Measurements from ENCODE around the gene VPS13C. TPM values are rescaled to one million over a fixed set of nuclear protein-coding genes. Genes with fewer than 3 reads are reported as not detected.
"Not testable (repeated sequence)": the region's sequence is repeated elsewhere in the genome, so short reads cannot be mapped to it uniquely, and the experiment has no call there.

Gene VPS13C
- total RNA-seq, 1 experiment from 2014 or later, result 11.6 TPM

DNA sequence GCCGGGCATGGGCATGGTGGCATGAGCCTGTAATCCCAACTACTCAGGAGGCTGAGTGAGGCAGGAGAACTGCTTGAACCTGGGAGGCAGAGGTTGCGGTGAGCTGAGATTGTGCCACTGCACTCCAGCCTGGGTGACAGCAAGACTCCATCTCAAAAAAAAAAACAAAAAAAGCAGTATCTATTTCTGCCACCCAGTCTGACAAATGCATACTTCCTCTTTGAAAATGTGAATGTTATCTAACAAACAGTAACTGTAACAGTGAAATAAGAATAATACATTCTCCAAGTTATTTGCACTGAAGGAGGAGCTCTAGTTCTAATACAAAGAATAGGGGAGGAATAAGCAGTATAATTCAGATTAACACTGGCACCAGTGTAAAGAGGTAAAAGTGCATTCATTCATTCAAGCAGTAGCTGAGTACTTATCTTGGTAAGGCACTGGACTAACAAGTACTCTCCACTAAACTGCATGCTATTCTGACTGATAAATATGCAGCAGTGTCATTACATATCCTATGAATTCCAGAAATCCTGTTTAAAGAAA, 12.9 kb downstream of the VPS13C start:
- DNase-seq (ENCODE audit: low read depth), result no peak

DNA sequence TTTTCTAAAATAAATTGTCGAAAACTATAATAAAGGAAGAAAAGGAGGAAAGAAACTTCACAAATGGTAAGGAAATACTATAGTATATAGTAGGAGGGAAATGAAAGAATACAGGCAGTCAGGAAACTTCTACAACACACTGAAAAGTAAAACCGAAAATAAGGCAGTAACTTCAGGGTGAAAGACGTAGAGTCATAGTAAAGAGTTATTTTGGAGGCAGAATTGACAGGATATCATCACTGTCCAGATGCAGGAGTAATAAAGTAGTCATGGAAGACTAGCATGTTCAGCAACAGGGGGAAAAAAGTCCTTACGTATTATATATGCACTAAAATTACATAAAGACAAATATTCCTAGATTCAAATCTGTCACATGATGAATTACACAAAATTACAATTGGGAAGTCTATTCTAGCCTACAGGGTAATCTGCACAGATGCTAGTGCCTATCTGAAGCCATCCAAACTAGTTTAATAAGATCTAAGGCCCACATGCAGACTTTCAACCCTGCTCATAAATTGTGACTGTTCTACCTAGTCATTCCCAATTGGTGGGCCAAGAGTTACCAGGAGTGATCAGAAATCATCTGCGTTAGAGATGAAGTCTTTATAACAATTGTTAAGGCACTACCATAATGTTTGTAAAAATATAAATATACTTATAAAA, 14.0 kb downstream of the VPS13C start:
- no peak for DNase-seq (ENCODE audit: low read depth)

- DNase-seq (ENCODE audit: low read depth), result peak; percentile 11
Measured at GRCh38 chr15:62035256-62035924, 24.9 kb downstream of the VPS13C start.

DNA sequence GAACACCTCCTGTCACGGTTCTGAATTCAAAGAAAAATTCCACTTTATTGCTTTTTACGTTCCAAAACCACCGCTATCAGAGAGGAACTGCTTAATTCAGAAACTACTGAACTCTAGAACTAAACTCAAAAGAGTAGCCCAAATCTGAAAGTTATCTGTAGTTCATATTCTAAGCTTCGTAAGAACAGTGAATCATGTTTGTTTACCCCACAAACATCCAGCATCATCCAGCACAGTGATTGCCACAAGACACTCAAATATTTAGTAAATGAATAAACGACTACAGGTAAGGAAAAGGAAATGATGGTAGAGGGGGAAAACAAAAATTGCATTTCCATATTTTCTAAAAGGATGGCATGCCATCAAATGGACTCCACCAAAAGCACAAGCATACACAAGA, 32.3 kb downstream of the VPS13C start:
- no peak for DNase-seq (ENCODE audit: low read depth)

DNA sequence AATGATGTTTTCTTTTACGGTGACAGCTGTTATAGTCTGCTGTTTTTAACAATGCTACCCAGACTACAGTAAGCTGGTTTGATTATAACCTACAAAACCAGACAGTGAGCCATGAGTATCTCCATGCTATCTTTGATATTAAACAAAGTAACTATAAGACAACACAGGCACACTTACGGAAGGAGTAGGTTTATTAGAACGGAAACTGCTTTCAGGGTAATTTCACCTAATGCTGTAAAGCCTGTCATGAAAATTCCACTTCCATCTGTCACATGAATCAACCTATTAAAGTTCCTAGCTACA, 33.0 kb downstream of the VPS13C start:
- no peak for DNase-seq (ENCODE audit: low read depth)

- no peak for DNase-seq (ENCODE audit: low read depth)
Measured at GRCh38 chr15:62026487-62027262, 33.6 kb downstream of the VPS13C start.

DNA sequence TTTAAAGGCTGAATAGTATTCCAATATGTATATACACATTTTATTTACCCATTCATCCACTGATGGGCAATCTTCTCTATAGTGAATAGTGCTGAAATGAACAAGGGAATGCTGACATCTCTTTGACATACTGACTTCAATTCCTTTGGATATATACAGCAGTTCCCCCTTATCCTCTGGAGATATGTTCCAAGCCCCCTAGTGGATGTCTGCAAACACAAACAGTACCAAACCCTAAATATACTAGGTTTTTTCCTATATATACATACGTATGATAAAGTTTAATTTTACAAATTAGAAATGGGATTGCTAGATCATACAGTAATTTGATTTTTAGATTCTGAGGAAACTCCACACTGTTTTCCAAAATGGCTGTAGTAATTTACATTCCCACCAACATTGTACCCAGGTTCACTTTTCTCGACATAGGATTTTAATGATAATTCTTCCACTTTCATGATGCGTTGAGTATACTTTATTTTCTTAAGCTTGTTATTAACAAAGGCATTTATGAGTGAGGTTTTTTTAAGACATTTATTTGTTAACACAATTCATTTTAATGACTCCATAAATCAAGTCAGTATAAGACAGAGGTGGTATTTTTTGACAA, 38.2 kb downstream of the VPS13C start:
- no peak for DNase-seq (ENCODE audit: low read depth)

GRCh38 chr15:62020576-62021160, 39.6 kb downstream of the VPS13C start:
- DNase-seq (ENCODE audit: low read depth), result no peak

- DNase-seq (ENCODE audit: low read depth), result not testable (repeated sequence)
Measured at GRCh38 chr15:62005354-62005753, 54.9 kb downstream of the VPS13C start.

GRCh38 chr15:61997786-61998185, 62.5 kb downstream of the VPS13C start:
- DNase-seq (ENCODE audit: low read depth), result no peak

DNA sequence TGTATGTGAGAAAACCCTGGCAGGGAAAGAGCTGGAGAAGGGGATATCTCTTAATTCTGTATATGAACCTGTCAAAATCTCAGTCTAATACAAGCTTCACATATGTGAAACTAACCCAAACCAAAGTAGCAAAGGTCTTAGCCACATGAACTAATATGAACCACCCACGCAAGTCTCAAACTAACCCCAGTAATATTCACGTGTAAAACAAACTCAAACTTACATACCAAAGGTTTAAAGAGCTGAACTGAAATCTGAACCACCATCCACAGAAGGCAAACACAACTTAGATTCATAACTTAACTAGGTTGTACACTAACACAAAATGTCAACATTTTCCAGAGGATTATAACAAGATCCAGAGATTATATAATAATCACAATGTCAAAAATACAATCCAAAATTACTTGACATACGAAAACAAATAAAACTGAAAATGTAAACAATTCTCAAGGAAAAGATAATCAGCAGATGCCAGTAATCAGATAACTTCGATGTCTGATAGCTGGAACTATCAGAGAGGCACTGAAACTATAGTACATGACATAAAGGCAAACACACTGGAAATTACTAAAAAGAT, 64.1 kb downstream of the VPS13C start:
- no peak for DNase-seq (ENCODE audit: low read depth)

DNA sequence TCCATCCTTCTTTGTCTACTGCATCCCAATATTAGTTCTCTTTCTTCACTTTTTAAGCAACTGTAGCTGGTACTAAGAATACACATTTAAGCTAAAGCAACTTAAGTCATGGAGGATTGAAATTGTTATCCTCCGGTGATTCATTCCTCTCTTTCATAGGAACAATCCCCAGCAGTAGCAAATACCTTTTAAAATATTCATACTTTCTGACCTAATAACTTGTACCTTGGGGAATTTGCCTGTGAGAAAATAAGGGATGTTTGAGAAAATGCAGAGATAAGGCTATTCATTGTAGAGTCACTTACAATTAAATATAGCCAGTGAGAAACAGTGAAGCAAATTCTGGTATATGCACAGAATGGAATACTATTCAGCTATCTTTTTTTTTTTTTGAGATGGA, 66.0 kb downstream of the VPS13C start:
- no peak for DNase-seq (ENCODE audit: low read depth)

DNA sequence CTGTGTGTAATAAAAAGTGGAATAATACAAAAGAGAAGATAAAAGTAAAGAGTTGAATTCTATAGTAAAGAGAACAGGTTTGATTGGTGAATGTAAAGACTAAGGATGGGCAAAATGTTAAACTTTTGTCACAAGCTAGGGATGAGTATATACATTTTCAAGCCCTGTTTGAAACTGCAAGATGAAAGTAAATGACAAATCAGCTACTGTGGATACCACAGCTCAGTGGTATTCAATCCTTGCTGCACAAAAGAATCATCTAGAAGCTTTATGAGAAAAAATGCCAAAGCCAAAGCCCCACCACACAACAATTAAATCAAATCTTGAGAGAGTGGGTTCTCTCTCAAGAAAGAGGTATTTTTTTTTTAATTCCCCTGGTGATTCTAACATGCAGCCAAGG, 67.7 kb downstream of the VPS13C start:
- no peak for DNase-seq (ENCODE audit: low read depth)

- DNase-seq (ENCODE audit: low read depth), result no peak
Measured at GRCh38 chr15:61989667-61990066, 70.6 kb downstream of the VPS13C start.

DNA sequence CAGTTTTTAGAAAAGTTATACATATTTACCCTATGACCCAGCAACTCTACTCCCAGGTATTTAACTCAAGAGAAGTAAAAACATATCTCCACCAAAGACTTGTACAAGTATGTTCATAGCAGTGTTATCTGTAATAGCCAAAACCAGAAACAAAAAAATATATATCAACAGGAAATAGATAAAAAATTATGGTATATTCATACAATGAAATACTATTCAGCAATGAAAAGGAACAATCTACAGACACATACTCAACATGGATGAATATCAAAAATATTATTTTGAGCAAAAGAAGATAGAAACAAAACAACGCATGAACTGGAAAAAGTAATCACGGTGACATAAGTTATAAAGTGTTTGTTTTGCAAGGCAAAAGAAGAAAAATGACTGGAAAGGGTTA, 72.4 kb downstream of the VPS13C start:
- no peak for DNase-seq (ENCODE audit: low read depth)

DNA sequence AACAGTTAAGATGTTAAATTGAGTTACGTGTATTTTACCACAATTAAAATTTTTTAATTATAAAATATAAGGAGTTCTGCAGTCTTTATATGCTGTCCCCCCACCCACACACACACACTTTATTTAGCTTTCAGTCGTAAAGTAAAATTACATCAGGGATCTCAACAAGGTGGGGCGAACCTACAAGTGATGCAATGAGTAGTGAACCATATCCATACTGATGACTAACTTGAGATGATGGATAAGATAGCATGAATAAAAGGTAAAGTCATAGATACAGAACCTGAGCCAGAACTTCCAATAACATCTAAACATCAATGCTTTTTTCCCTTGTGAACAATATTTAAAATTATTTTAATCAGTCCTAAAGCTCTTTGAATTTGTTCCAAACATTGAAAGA, 77.2 kb downstream of the VPS13C start:
- DNase-seq (ENCODE audit: low read depth), result no peak

GRCh38 chr15:61978225-61978624, 82.0 kb downstream of the VPS13C start:
- no peak for DNase-seq (ENCODE audit: low read depth)

DNA sequence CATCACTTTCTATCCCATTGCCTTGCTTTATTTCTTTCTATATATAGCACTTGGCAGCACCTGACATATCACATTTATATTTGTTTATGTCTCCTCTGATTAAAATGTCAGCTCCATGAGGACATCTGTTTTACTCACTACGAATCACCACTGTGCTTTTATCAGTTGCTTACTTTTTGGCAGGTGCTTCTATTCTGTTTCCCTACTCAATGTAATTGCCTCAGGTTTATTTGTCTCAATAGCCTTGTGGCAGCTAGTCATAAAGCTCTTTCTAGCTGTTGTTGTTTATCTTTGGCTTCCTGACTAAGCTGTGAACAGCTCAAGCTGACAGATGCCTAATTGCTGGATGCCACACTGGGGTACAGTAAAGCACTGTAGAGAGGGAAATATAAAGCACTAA, 85.5 kb downstream of the VPS13C start:
- no peak for DNase-seq (ENCODE audit: low read depth)

GRCh38 chr15:61974118-61974517, 86.1 kb downstream of the VPS13C start:
- DNase-seq (ENCODE audit: low read depth), result no peak

- no peak for DNase-seq (ENCODE audit: low read depth)
Measured at GRCh38 chr15:61951949-61952348, 108.3 kb downstream of the VPS13C start.

DNA sequence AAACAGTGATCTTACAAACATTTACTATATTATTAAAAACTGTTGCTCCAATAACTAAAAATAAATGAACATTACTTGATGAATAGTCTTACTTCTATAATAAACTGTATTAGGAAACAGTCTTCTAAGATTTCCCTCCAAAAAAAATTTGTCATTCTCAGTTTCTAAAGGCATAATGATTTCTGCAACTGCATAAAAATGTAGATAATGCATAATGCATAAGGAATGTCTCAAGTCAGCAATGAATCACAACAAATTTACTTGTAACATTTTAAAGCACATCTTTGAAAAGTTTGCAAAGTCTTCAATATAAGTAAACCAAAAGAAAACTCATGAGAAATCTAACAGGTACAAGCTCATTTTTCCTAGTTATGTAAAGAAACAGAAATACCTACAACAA, 113.5 kb downstream of the VPS13C start:
- DNase-seq (ENCODE audit: low read depth), result no peak

DNA sequence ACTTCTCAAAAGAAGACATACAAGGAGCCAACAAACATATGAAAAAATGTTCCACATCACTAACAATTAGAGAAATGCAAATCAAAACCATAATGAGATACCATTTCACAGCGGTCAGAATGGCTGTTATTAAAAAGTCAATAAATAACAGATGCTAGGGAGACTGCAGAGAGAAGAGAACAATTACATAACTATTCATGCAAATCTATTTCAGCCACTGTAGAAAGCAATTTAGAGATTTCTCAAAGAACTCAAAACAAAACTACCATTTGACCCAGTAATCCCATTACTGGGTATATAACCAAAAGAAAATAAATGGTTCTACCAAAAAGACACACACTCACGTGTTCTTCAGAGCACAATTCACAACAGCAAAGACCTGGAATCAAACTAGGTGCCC, 116.3 kb downstream of the VPS13C start:
- DNase-seq (ENCODE audit: low read depth), result no peak
